ENCODE data around the gene DDIT4. TPM values are rescaled to one million over a fixed set of nuclear protein-coding genes. Genes with fewer than 3 reads are reported as not detected.

The DDIT4 gene
- total and polyA plus RNA-seq, 9 of the 15 experiments (the other 6 are each of a cell fraction or from before 2014, with no cell fraction given), result 8.2 to 675 (median 159) TPM

- TF ChIP-seq ZNF318 (IDR thresholded peaks at IDR 0.05; ENCODE audit: borderline replicate concordance in 1 of 2, low read depth in 1 of 2) (no peak), CEBPZ (IDR thresholded peaks at IDR 0.05; ENCODE audit: borderline replicate concordance, low read depth, low read length) (no peak), ZNF140 (CRISPR knock-in tag; IDR thresholded peaks at IDR 0.05) (no peak), TAF1 (IDR thresholded peaks at IDR 0.05; ENCODE audit: control insufficient read depth, extremely low read depth, insufficient read depth, low read length, severe bottlenecking) (no peak), CBX2 (IDR thresholded peaks at IDR 0.05; ENCODE audit: insufficient read depth, low read length, poor library complexity, severe bottlenecking) (no peak), MYBL2 (IDR thresholded peaks at IDR 0.05; ENCODE audit: low read depth) (no peak), MYBL2 (CRISPR knock-in tag; IDR thresholded peaks at IDR 0.05; ENCODE audit: borderline replicate concordance) (no peak), CXXC5 (CRISPR knock-in tag; IDR thresholded peaks at IDR 0.05) (peak; percentile 7; the same call in 1 of the 2 replicates), HDAC2 (IDR thresholded peaks at IDR 0.05) (no peak), ZNF696 (CRISPR knock-in tag; conservative IDR thresholded peaks at IDR 0.05) (no peak), HLTF (IDR thresholded peaks at IDR 0.05) (no peak), NR2F6 (CRISPR knock-in tag; IDR thresholded peaks at IDR 0.05) (no peak), BRD9 (IDR thresholded peaks at IDR 0.05; ENCODE audit: low read depth, partially characterized antibody) (no peak), SNRNP70 (optimal IDR thresholded peaks at IDR 0.05; ENCODE audit: low read depth, low read length) (no peak), GATAD2B (IDR thresholded peaks at IDR 0.05; ENCODE audit: borderline replicate concordance) (no peak), HEY1 (CRISPR knock-in tag; IDR thresholded peaks at IDR 0.05; ENCODE audit: borderline replicate concordance) (no peak)
These were observed 27.7 kb upstream of the DDIT4 start (continued) for GRCh38 chr10:72245949-72246525.
